Mesenteric fat pad (tissue), 1 donor: ENCODE data around the gene C1orf50. TPM values are rescaled to one million over a fixed set of nuclear protein-coding genes. Genes with fewer than 3 reads are reported as not detected.
"Not testable (repeated sequence)": the region's sequence is repeated elsewhere in the genome, so short reads cannot be mapped to it uniquely, and the experiment has no call there.

Experiments used
- DNase-seq: peaks from one replicate; pipeline ENCODE4 v3.0.0-alpha.2; 2020; ENCODE audit warnings: low spot score
- long read RNA-seq: library from polyadenylated mRNA; unstranded; transcript quantifications from one replicate; pipeline ENCODE4 v2.0.0, GENCODE V29; 2020
- total RNA-seq: library from RNA; stranded (reverse); fragmentation: NEBNext Ultra II Directional; extraction: Animal tissue kit (Norgen Biotek cat#: 25700); gene quantifications from one replicate; pipeline ENCODE4 v1.2.1, GENCODE V29; 2021
- donor health status: DM: yes; HTN: yes; CAD: no.

C1orf50 gene
- total RNA-seq = 4.3 TPM
- long read RNA-seq, full-length matches to known transcripts = 1 of 10 reads
- long read RNA-seq, partial matches to known transcripts = 2 of 10 reads
- long read RNA-seq, other reads (novel, unspliced or antisense) = 7 of 10 reads

- DNase-seq = peak; percentile 100
These were observed at the start of gene C1orf50, which contains the start of gene P3H1 for GRCh38 chr1:42766741-42767509. Gene C1orf50 (plus strand): TSS chr1:42767249. CDS start chr1:42767312, 63 bp downstream. Gene P3H1 (minus strand): TSS chr1:42767028. CDS start chr1:42766971, 57 bp downstream.

GRCh38 chr1:42720868-42721267, 46.2 kb upstream of the C1orf50 start:
- no peak for DNase-seq

GRCh38 chr1:42721926-42722325, 45.1 kb upstream of the C1orf50 start:
- DNase-seq = no peak

DNA sequence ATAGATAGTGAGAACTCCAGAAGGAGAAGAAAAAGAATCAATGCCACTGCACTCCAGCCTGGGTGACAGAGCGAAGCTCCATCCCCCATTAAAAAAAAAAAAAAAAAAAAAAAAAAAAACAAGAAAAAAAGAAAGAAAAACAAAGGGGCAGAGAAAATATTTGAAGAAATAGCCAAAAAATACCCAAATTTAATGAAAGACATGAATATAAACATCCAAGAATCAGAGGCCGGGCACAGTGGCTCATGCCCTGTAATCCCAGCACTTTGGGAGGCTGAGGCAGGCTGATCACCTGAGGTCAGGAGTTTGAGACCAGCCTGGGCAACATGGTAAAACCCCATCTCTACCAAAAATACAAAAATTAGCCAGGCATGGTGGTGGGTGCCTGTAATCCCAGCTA, 44.6 kb upstream of the C1orf50 start:
- DNase-seq = not testable (repeated sequence)

- DNase-seq = peak; percentile 33
These were observed 43.5 kb upstream of the C1orf50 start for GRCh38 chr1:42723511-42723910.

- peak; percentile 14 for DNase-seq
These were observed 41.2 kb upstream of the C1orf50 start for GRCh38 chr1:42725820-42726219.

DNA sequence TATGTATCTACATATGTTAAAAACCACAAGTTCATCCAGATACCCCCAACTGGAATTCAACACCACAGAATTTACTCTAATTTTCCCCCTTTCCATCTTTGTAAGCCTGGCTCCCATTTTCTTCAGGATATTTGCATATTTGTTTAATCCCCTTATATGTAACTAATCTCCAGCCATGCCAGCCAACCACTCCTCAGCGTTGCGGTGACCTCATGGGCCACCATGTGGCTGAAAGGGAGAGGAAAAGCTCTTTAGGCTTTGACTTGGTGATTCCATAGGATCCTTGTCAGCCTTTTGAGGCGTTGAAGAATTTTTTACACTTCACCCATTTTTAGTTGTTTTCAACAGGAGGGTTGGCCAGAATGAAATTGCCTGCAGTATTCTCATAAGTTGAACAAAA, 37.0 kb upstream of the C1orf50 start:
- DNase-seq = no peak

GRCh38 chr1:42730988-42731387, 36.1 kb upstream of the C1orf50 start:
- DNase-seq = no peak

DNA sequence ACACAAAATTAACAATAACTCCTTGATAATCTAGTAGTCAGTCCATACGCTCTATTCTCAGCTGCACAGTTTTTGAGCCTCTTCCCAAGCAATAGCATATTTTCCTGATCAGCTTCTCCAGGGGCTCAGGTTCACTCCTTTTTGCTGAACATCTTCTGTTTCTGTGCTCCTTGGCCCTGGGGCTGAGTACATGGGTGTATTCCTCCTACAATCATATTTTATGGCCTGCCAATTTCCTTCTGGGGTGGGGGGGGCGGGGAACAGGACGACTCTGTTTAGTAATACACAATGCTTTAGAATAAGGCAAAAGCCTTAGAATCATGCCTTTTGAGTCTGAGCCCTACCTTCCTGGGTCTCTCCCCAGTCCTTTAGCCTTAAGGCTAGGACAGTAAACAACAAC, 35.5 kb upstream of the C1orf50 start:
- DNase-seq = no peak

DNA sequence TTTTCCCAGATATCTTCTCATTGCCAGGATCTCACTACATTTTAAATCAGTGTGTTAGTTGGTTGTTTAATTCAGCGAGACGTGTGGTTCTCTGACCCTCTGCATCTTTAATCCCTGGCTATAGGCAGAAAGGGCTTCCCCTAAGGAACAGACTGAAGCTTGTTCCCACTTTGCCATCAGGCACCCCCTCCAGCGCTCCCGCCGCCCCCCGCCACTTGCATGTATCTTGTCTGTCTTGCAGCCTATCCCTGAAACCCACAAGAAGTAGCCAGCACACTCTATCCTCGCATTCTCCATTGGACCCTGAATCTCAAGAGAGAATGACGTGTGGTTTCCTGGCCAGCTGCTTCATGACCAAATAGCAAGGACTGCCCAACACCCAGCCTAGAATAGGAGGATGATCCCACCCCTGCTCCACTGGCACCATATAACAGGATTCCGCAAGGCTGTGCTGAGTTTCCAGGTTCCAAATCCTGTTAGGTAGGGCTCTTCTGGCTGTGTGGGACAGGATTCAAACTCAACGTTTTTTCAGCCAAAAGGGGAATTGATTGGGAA, 34.8 kb upstream of the C1orf50 start:
- DNase-seq = peak; percentile 59

DNA sequence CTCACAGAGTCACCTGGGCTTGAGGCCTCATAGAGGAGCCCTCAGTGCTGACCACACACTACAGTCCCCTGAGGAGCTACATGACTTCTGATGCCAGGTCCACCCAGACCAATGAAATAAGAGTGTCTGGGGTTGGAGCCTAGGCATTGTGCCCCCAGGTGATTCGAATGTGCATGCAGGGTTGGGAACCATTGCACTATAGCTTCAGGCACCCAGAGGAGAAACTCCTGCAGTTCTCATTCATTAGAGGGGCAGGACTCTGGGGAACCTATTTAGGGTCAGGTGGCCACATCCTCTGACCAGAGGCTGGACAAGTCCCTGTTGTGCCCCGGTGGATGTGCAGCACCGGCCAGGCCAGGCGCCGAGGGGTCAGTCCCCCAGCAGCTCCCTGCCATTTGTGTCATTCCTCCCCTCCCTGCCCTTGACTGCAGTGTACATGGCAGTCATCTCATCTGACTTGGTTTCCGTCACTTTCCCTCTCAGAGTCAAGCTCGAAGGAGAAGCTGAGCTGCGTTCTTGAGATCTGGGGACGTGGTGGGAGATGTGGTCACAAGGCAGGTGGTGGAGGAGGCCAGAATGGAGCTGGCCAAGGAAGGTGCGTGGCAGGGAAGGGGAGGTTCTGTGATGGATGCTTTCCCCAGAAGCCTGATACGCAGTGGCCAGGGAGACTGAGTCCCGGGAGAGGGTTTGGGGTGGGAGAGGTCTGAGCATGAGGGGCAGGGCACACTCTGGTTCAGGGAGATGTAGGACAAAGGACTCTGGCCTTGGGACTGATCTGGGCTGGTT, 33.4 kb upstream of the C1orf50 start:
- DNase-seq = peak; percentile 30

DNA sequence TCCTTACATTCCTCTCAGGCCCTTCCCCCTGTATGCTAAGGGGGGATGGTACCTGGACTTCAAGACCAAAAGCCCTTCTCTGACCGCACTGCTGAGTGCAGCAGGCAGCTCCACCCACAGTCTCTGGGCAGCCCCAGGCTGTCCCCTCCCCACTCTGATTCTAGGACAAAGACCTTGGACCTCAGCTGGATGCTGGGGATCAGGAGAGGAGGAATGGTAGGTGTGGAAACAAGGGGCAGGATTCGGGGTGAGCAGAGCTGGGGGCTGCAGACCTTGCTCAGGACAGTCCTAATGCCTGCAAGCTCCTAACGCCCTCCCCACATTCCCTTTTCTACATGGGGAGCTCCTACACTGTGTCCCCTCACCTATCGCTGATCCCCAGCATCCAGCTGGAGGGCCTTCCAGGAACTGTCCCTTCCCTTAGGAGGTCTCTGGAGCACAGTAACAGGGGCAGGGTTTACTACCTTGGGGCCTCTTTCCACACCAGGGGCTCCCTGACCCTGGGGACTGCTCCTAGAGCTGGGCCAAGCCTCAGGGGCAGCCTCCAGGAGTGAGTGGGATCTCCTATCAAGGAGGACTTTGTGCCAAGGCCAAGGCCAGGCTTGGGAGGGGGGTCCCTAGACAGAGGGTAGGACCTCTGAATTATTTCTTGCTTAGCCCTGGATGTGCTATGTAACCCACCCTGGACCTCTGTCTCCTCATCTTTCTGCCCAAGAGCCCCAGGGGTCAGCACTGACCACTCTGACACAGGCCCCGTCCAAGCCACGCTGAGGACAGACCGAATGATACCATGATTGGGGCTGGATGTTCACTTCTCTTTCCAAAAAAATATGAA, 32.6 kb upstream of the C1orf50 start:
- peak; percentile 80 for DNase-seq

DNA sequence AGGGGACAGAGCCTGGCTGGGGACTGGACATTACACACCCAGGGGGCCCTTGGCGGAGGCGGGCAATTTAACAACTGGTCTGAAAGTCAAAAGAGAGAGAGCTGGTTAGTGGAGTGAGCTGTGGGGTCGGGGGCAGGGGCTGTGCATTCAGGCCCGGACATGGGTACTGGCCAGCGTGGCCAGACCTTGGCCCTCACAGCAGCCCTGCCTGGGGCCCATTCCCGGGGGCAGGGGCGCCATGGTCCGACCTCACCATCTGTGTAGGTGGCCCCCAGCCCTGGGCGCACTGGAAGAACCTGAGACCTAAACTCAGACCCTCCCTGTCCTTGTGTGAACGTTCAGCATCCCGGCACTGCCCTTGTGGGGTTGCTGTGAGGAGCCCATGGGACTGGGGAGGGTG, 32.0 kb upstream of the C1orf50 start:
- DNase-seq = peak; percentile 75

GRCh38 chr1:42735477-42736105, 31.5 kb upstream of the C1orf50 start:
- DNase-seq = peak; percentile 75

- peak; percentile 81 for DNase-seq
These were observed 30.9 kb upstream of the C1orf50 start for GRCh38 chr1:42736152-42736551.

GRCh38 chr1:42736571-42737200, 30.4 kb upstream of the C1orf50 start:
- peak; percentile 47 for DNase-seq

GRCh38 chr1:42737257-42737656, 29.8 kb upstream of the C1orf50 start:
- DNase-seq = peak; percentile 77

DNA sequence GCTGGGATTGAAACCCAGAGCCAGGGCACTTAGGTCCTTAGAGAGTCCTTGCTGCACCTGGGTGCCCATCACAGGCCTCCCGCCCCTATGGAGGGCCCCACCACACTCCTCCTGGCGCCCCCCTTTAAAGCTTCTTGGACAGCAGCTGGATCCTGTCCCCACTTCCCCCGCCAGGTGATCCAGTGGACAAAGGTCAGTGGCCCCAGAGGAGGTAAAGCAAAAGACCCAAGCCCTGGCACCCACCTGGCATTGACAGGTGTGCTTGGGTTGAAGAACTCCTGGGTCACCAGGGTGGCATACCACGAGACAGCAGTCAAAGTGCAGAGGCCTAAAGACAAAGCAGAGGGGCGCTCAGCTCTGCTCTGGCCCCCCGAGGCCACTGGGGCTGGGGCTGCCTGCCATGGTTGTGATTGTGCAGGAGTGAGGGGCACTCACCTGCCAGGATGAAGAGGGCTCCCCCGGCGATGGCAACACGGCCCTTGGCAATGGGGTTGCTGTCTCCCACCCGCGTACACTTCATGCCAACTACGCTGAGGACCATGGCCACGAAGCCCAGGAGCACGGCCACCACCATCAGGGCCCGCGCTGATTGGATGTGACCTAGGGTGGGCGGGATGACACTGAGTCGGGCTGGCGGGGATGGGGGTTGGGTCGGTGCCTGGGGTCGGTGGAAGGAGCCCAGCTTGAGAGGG, 28.9 kb upstream of the C1orf50 start:
- peak; percentile 82 for DNase-seq

- peak; percentile 85 for DNase-seq
These were observed 28.3 kb upstream of the C1orf50 start for GRCh38 chr1:42738678-42739226.
